Adrenal gland (tissue), 12 donors: ENCODE measurements around the gene ZSWIM5. TPM values are rescaled to one million over a fixed set of nuclear protein-coding genes. Genes with fewer than 3 reads are reported as not detected.

Source experiments
- DNase-seq, 7 donors: peaks; one replicate each; pipeline ENCODE4 v3.0.0-alpha.2; 2019 to 2020
- H3K27ac ChIP-seq, 5 donors: fragments of 200-600 bp; sonication (generic) in 4 of 5; 1 replicate in 3 of 5; 2 replicates in 2 of 5; pipeline versions ENCODE4 v1.5.1 to v1.8.0; 2016 to 2020; ENCODE audit warnings: mild to moderate bottlenecking in 1 of 5
- H3K27me3 ChIP-seq: fragments of 200-600 bp; 2 replicates; pipeline ENCODE4 v1.8.0; 2021
- H3K36me3 ChIP-seq, 2 donors: fragments of 200-600 bp; replicated peaks in 1 of 2; 1 replicate in 1 of 2; 2 replicates in 1 of 2; pipeline versions ENCODE4 v1.5.1 to v1.8.0; 2018 to 2022
- H3K4me1 ChIP-seq, 2 donors: fragments of 200-600 bp; replicated peaks in 1 of 2; 1 replicate in 1 of 2; 2 replicates in 1 of 2; pipeline versions ENCODE4 v1.5.1 to v1.8.0; 2018 to 2021
- H3K4me3 ChIP-seq, 4 donors: fragments of 200-600 bp; sonication (generic) in 3 of 4; one replicate each; pipeline ENCODE4 v1.5.1; 2016 to 2018
- H3K9me3 ChIP-seq, 3 donors: fragments of 200-600 bp; sonication (generic) in 1 of 3; replicated peaks in 1 of 3; 1 replicate in 2 of 3; 2 replicates in 1 of 3; pipeline versions ENCODE4 v1.5.1 to v1.8.0; 2016 to 2021
- CTCF ChIP-seq, 6 experiments: fragments of 450-650 bp in 4 of 6; fragments of 200-600 bp in 2 of 6; sonication (generic) in 1 of 6; IDR thresholded peaks; 1 replicate in 5 of 6; 2 replicates in 1 of 6; pipeline versions ENCODE4 v1.5.1 to v1.8.0; 2016 to 2021; ENCODE audit warnings: antibody characterized with exemption in 6 of 6, mild to moderate bottlenecking in 2 of 6, moderate library complexity in 1 of 6
- POLR2A ChIP-seq, 2 donors: fragments of 450-650 bp; IDR thresholded peaks; one replicate each; pipeline ENCODE4 v1.6.1; 2017; ENCODE audit warnings: antibody characterized with exemption in 2 of 2, mild to moderate bottlenecking in 2 of 2, moderate library complexity in 1 of 2
- WGBS, 4 donors: extraction: QIAGEN DNeasy Blood & Tissue Kit in 2 of 4; methylation state at CpG; one replicate each; pipeline versions ENCODE4 v1.1.5 to v1.1.7; 2013 to 2017; 5-methylcytosine and 5-hydroxymethylcytosine counted together
- intact Hi-C, 2 donors: fragments of 100-400 bp; cut with DNase I; formaldehyde crosslinking; loops; one replicate each; pipeline versions ENCODE4 v1.14.1 to v1.15.0; 2022 to 2023
- polyA plus RNA-seq, 3 donors: library from polyadenylated mRNA; stranded (reverse); fragments of 200-250 nt in 2 of 3; fragments of 350-450 nt in 1 of 3; fragmentation: Illumina TruSeq in 1 of 3; extraction: RNeasy Lipid Tissue Mini Kit (QIAGEN cat#74804) in 1 of 3; gene quantifications; one replicate each; pipeline ENCODE4 v1.2.3, GENCODE V29; 2013 to 2014
- total RNA-seq, 9 donors: library from RNA; depleted of rRNA in 4 of 9; stranded (reverse); fragments of >200 nt in 4 of 9; fragments of 120-200 nt in 1 of 9; fragmentation: NEBNext Ultra II Directional in 1 of 9; extraction: Animal tissue kit (Norgen Biotek cat#: 25700) in 1 of 9; gene quantifications; one replicate each; pipeline versions ENCODE4 v1.1.0 to v1.2.4, GENCODE V29; 2013 to 2023
- donor health status: healthy with polysubstance abuse.
- donor health status: Bipolar disorder and iron deficiency.
- donor health status: DM: yes; HTN: yes; CAD: no.
- donor health status: DM: no; HTN: no; CAD: no.
- donor health status: DM: no; HTN: no; CAD: no.
- donor health status: DM: yes; HTN: yes; CAD: no.

Gene ZSWIM5
- total and polyA plus RNA-seq, 12 donors: 5.0 to 34.0 (median 18.7) TPM

- no peak for DNase-seq
- H3K9me3 ChIP-seq: no peaks in the 10 kb centered on the region
- no peak for TF ChIP-seq POLR2A (IDR thresholded peaks at IDR 0.05)
- no peak for TF ChIP-seq CTCF (IDR thresholded peaks at IDR 0.05)
- no peak overlapping the region for H3K27ac ChIP-seq
- intact Hi-C loops: no loop called here
- no peaks in the 10 kb centered on the region for H3K36me3 ChIP-seq
- no peaks in the 10 kb centered on the region for H3K27me3 ChIP-seq
- no peak overlapping the region for H3K4me3 ChIP-seq
- peaks cover 0 to 14% of the 10 kb centered on the region in 2 donors for H3K4me1 ChIP-seq
Measured at GRCh38 chr1:45155957-45156356, 50.4 kb downstream of the ZSWIM5 start.

DNA sequence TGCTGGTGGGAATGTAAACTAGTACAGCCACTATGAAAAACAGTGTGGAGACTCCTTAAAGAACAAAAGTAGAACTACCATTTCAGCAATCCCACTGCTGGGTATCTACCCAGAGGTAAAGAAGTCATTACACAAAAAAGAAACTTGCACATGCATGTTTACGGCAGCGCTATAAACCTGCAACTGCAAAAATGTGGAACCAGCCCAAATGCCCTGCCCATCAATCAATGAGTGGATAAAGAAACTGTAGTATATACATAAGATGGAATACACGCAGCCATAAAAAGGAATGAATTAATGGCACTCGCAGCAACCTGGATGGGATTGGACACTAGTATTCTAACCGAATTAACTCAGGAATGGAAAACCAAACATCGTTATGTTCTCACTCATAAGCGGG, 51.0 kb downstream of the ZSWIM5 start:
- 94 to 97% (median 96%) methylated on average over 7 of the region's 7 CpGs for WGBS, 4 donors
- TF ChIP-seq CTCF (IDR thresholded peaks at IDR 0.05): no peak
- TF ChIP-seq POLR2A (IDR thresholded peaks at IDR 0.05): no peak
- no peaks in the 10 kb centered on the region for H3K9me3 ChIP-seq
- peaks cover 0 to 14% of the 10 kb centered on the region in 2 donors for H3K4me1 ChIP-seq
- intact Hi-C loops: no loop called here
- H3K36me3 ChIP-seq: no peaks in the 10 kb centered on the region
- H3K27ac ChIP-seq: no peak overlapping the region
- H3K27me3 ChIP-seq: no peaks in the 10 kb centered on the region
- no peak overlapping the region for H3K4me3 ChIP-seq
- DNase-seq: no peak

GRCh38 chr1:45152126-45152525, 54.3 kb downstream of the ZSWIM5 start:
- no peak for DNase-seq
- intact Hi-C loops: no loop called here
- TF ChIP-seq CTCF (IDR thresholded peaks at IDR 0.05): no peak
- no peak for TF ChIP-seq POLR2A (IDR thresholded peaks at IDR 0.05)
- no peak overlapping the region for H3K27ac ChIP-seq
- 45 to 54% (median 49%) methylated on average over 3 of the region's 3 CpGs for WGBS, 4 donors
- no peaks in the 10 kb centered on the region for H3K36me3 ChIP-seq
- no peak overlapping the region for H3K4me3 ChIP-seq
- H3K27me3 ChIP-seq: no peaks in the 10 kb centered on the region
- peaks cover 10 to 29% of the 10 kb centered on the region in 2 donors for H3K4me1 ChIP-seq
- no peaks in the 10 kb centered on the region for H3K9me3 ChIP-seq

DNA sequence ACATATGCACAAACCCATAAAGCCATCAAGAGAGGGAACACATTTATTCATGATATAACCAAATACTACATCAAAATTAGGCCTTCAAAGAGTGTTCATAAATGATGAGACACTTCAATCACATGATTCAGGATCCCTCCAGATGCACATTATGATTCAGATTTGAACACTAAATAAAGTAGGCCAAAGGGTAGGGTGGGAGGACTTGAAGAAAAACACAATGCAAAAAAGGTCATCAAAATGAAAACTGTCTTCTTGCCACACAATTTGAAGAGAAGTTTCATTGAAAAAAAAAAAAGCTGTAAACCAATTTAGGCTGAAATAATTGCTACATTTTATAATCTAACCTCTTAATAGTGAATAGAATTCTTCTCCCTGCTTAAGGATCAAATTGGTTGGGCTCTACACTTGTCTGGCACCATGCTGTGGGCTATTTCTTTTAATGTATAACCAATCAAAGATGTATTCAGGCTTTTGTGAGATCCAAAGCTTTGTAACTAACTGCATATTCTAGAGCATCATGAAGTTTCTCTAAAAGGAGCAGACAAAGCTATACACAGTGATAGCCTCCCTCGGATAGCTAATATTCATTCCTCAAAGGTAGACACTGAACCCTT, 58.1 kb downstream of the ZSWIM5 start:
- TF ChIP-seq POLR2A (IDR thresholded peaks at IDR 0.05): no peak
- no peak for TF ChIP-seq CTCF (IDR thresholded peaks at IDR 0.05)
- Histone ChIP-seq H3K4me3 (no peak overlapping the region), H3K4me1 (peaks cover 10 to 37% of the 10 kb centered on the region in 2 donors), H3K27me3 (no peaks in the 10 kb centered on the region), H3K27ac (no peak overlapping the region), H3K9me3 (no peaks in the 10 kb centered on the region), H3K36me3 (no peaks in the 10 kb centered on the region)
- 87 to 100% (median 92%) methylated on average over 1 of the region's 1 CpG for WGBS, 4 donors
- intact Hi-C loops: no loop called here
- no peak for DNase-seq
